Esophagus squamous epithelium (tissue), 4 donors: ENCODE results near the gene DLK1.

ENCODE experiments used
- CTCF ChIP-seq, 6 experiments: fragments of 450-650 bp in 4 of 6; fragments of 200-600 bp in 2 of 6; sonication (generic) in 2 of 6; IDR thresholded peaks; one replicate each; pipeline ENCODE4 v1.5.1; 2016 to 2019; ENCODE audit warnings: antibody characterized with exemption in 6 of 6, mild to moderate bottlenecking in 4 of 6, moderate library complexity in 4 of 6
- POLR2A ChIP-seq, 4 donors: fragments of 450-650 bp; IDR thresholded peaks; one replicate each; pipeline ENCODE4 v1.6.1; 2017; ENCODE audit warnings: antibody characterized with exemption in 4 of 4, mild to moderate bottlenecking in 4 of 4, moderate library complexity in 3 of 4

DNA sequence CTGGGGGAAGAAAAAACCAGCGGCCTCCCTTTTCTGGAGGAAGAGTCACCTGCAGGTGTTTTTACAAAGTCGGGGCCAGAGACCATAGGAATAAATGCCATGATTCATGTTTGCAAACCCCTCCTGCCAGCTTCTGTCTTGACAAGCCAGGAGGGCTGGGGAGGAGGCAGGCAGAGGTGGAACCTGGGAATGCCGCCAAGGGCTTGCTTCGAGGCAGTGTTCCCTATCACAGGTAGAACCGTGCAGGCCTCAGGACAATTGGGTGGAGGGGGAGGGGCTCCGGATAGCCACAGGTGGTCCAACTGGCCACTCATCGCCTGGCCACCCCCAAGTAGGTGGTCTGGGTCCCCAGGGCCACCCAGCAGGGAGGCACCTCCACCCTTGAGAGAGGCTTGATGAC lies 14.2 kb upstream of the DLK1 start:
- TF ChIP-seq POLR2A (IDR thresholded peaks at IDR 0.05) (no peak), CTCF (IDR thresholded peaks at IDR 0.05) (no peak)
